ENCODE results near the gene OR52A5.

Gene OR52A5

DNA sequence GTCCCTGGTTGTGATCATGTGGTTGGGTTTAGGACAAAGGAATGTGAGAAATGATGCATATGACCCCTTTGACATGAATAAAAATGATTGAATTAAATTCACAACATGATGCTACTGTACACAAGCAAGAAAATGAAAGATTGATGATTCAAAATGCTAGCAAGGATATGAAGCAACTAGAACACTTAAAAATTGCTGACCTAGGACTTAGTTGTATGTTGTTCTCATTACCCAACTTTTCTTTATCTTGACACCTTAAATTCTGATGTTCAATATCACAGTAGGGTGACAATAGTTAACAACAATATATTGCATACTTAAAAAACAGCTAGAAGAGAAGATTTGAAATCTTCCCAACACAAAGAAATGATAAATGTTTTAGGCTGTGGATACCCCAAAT lies 20.6 kb downstream of the OR52A5 start:
- no peak for DNase-seq (ENCODE audit: low read depth in 2 of 2, low spot score in 1 of 2)

DNA sequence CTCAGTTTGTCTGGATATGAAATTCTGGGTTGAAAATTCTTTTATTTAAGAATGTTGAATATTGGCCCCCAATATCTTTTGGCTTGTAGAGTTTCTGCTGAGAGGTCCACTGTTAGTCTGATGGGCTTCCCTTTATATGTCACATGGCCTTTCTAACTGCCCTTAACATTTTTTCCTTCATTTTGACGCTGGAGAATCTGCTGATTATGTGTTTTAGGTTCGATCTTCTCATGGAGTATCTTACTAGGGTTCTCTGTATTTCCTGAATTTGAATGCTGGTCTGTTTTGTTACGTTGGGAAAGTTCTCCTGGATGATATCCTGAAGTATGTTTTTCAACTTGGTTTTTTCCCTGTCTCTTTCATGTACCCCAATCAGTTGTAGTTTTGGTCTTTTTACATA lies 22.8 kb downstream of the OR52A5 start:
- DNase-seq (ENCODE audit: low read depth in 2 of 2, low spot score in 1 of 2), result no peak

DNA sequence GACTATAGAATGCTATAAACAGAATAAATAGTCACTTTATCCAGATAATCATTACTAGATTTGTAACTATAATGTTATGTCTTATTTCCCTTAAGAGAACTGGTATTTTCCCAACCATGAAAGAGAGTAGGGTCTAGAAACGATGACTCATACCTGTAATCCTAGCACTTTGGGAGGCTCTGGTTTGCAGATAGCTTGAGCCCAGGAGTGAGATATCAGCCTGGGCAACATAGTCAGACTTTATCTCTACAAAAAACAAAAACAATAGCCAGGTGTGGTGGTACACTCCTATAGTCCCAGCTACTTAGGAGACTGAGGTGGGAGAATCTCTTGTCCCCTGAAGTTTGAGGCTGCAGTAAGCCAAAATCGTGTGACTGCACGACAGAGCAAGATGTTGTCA lies 30.9 kb downstream of the OR52A5 start:
- no peak for DNase-seq (ENCODE audit: low read depth in 2 of 2, low spot score in 1 of 2)

GRCh38 chr11:5103066-5103465 lies 35.1 kb downstream of the OR52A5 start:
- no peak for DNase-seq (ENCODE audit: low read depth in 2 of 2, low spot score in 1 of 2)

GRCh38 chr11:5102246-5102645 lies 35.9 kb downstream of the OR52A5 start:
- no peak for DNase-seq (ENCODE audit: low read depth in 2 of 2, low spot score in 1 of 2)

GRCh38 chr11:5096011-5096410 lies 42.1 kb downstream of the OR52A5 start:
- no peak for DNase-seq (ENCODE audit: low read depth in 2 of 2, low spot score in 1 of 2)

DNA sequence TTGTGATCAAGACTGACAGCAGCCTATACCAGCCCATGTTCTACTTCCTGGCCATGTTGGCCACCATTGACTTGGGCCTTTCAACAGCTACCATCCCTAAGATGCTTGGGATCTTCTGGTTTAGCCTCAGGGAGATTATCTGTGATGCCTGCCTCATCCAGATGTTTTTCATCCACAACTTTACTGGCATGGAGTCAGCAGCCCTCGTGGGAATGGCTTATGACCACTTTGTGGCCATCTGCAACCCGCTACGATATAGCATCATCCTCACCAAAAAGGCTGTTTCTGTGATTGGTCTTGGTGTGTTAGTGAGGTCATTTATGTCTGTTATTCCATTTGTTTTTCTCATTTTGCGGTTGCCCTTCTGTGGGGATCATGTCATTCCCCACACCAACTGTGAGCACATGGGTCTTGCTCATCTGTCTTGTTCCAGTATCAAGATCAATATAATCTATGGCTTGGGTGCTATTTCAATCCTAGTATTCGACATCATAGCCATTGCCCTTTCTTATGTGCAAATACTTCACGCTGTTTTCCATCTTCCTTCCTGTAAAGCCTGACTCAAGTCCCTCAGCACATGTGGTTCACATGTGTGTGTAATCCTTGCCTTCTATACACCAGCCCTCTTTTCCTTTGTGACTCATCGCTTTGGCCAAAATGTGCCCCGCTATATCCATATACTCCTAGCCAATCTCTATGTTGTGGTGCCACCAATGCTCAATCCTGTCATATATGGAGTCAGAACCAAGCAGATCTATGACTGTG lies 45.2 kb downstream of the OR52A5 start:
- DNase-seq (ENCODE audit: low read depth in 2 of 2, low spot score in 1 of 2), result no peak

GRCh38 chr11:5090668-5091067 lies 47.5 kb downstream of the OR52A5 start:
- DNase-seq (ENCODE audit: low read depth in 2 of 2, low spot score in 1 of 2), result no peak

- no peak for DNase-seq (ENCODE audit: low read depth in 2 of 2, low spot score in 1 of 2)
Observed at GRCh38 chr11:5088556-5088955, 49.6 kb downstream of the OR52A5 start.

DNA sequence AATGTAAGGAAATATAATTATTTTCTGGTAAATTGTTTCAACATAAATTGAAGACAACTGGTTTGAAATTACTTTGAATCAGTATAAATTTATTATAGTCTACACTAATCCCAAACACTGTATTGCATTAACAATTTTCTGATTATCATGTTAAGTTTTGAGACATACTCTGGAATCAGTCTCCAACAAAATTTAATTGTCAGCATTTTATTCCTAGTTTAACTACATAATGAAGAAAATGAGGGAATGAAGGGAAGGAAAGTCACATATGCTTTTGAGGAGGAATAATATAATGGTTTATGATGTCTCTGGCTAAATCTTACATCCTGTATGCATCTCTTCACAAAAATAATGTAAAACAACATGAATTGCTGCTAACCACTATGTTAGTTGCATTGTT lies 54.6 kb downstream of the OR52A5 start:
- no peak for DNase-seq (ENCODE audit: low read depth in 2 of 2, low spot score in 1 of 2)

- no peak for DNase-seq (ENCODE audit: low read depth in 2 of 2, low spot score in 1 of 2)
Observed at GRCh38 chr11:5081405-5081804, 56.8 kb downstream of the OR52A5 start.
